ENCODE data around the gene TSPOAP1. TPM values are rescaled to one million over a fixed set of nuclear protein-coding genes. Genes with fewer than 3 reads are reported as not detected.
"Not testable (repeated sequence)": the region's sequence is repeated elsewhere in the genome, so short reads cannot be mapped to it uniquely, and the experiment has no call there.

The TSPOAP1 gene
- polyA plus RNA-seq, 4 donors = 26.9 to 76.5 (median 43.0) TPM

DNA sequence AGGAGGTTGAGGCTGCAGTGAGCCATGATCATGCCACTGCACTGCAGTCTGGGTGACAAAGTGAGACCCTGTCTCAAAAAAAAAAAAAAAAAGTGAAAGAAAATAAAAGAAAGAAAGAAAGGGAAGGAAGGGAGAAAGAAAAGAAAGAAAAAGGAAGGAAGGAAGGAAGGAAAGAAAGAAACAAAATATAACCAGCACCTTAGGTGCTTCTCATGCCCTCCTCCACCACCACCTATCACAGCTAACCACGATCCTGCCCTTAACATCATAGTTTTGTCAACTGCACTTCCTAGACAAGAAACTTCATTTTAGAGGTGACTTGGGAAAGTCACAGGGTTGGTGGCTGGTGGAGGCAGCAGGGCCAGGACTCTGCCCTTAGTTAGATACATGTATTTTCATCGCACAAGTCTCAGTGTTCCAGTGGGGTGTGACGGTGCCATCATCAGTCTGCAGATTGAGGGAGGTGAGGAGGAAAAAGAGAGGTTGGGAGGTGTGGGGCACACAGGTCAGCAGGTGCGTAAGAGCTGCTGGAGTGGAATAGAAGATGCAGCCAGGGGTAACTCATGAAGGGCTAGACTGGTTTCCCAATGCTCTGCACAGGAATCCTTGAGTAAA, 13.4 kb upstream of the TSPOAP1 start:
- no peak for DNase-seq (ENCODE audit: low read depth in 4 of 4, low spot score in 3 of 4)

DNA sequence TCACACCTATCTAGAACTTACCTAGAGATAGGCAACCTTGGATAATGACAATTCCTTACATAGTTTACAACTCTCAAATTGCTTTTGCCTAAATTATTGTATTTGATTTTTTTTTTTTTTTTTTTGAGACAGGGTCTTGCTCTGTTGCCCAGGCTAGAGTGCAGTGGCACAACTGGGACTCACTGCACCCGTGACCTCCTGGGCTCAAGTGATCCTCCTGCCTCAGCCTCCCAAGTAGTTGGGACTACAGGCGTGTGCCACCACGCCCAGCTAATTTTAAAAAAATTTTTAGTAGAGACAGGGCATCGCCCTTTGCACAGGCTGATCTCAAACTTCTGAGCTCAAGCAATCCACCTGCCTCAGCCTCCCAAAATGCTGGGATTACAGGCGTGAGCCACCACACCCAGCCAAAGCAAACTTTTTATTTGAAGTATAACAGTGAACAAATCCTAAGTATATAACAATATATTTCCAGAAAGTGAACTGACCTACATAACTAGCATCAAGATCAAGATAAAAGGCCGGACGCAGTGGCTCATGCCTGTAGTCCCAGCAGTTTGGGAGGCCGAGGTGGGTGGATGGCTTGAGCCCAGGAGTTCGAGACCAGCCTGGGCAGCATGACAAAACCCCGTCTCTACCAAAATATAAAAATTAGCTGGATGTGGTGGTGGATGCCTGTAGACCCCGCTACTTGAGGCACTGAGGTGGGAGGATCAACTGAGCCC, 12.7 kb upstream of the TSPOAP1 start:
- DNase-seq (ENCODE audit: low read depth in 4 of 4, low spot score in 3 of 4) = not testable (repeated sequence)

DNA sequence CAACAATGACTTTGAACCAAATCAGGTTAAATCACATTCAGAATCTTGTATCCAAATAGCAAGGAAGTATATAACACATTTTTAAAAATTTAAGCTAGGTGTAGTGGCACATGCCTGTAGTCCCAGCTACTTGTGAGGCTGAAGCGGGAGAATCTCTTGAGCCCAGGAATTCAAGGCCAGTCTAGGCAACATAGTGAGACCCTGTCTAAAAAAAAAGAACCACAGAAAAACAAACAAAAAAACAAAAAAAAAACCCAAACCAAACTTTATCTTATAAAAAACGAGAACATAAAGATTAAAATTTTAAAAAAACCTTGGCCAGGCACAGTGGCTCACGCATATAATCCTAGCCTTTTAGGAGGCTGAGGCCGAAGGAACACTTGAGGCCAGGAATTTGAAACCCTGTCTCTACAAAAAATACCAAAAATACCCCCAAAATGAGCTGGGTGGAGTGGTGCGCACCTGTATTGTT, 11.8 kb upstream of the TSPOAP1 start:
- DNase-seq (ENCODE audit: low read depth in 4 of 4, low spot score in 3 of 4) = no peak

DNA sequence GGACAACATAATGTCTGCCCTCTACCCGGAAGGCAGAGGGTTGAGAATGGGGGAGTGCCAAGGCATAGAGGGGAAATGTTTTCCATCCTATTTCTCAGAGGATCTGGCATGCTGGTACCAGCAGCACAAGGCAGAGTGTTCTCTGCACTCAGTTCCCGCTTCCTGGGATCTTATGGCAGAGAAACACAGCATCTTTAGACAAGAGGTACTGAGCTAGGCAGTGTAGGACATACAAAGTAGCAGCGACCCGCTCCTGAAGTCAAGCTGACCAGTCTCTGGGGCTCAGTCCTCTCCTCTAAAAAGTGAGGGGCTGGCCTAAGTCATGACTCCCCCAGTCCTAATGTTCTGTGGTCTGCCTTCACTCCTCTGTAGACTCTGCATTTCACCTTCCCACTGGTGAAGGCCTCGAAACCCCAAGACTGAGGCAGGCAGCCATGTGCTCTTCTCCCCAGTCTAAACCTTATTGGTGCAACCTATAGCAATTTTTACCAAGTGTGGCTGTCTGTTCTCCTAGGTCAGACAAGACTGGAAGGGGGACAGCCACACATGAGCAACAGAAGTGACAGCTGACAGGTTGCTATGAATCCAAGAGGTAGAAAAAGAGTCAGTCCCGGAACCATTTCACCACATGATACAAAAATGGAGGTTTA, 11.3 kb upstream of the TSPOAP1 start:
- DNase-seq (ENCODE audit: low read depth in 4 of 4, low spot score in 3 of 4) = no peak

DNA sequence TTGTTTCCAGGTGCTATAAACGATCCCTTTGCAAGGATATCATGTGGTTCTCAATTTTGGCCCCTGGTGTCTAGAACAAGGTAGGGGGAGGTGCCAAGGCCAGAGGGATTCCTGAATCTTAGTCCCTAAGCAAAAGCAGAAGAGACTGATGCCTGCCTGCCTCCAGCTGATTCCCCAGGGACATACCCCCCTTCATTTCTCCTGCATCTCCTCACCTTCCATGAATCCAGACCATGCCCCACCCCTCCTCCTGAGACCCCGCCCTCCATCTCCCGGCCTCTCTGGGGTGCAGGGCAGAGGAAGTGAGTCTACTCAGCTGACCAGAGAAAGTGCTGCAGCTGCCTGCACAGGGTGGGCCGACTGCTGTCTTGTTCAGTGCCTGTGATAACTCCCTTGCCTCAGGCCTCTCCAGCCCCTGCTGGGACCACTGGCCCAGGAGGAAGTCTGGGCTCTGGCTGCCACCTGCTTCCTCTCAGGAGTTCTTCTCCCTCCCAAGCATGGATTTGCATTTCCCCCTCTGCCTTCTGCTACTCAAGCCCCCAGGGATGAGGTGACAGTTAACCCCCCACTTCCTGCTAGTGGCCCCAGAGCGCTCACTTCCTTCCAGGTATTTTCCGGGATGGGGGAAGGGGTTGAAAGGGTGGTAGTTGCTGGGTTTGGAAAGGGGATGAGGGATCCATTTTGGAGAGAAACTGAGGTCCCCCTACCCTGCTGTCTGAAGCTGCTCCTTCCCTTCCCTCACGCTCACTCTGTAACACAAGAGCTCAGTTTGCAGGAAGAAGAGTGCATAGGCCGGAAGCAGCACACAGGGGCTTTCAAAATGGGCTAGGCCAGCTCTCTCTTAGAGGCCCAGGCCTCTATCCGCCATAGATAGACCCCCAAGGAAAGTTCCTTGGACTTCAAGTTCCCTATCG, 10.5 kb upstream of the TSPOAP1 start:
- DNase-seq (ENCODE audit: low read depth in 4 of 4, low spot score in 3 of 4) = no peak

DNA sequence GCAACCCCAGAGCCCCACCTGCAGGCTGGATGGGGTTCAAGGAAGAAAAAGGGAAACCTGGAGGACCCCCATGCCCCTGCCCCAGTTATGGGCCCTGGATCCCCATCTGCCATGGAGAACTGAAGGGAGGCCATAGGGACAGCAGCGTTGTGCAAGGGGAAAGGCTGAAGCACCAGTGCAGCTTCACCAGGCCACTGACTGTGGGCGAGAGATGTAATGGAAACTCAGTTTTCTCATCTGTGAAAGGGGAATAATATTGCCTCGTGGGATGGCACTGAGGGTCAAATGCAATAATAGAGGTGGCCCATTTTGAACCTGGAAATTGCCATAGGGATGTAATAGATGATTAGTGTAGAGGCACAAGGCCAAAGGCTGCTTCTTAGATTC, 9.9 kb upstream of the TSPOAP1 start:
- DNase-seq (ENCODE audit: low read depth in 4 of 4, low spot score in 3 of 4) = no peak

DNA sequence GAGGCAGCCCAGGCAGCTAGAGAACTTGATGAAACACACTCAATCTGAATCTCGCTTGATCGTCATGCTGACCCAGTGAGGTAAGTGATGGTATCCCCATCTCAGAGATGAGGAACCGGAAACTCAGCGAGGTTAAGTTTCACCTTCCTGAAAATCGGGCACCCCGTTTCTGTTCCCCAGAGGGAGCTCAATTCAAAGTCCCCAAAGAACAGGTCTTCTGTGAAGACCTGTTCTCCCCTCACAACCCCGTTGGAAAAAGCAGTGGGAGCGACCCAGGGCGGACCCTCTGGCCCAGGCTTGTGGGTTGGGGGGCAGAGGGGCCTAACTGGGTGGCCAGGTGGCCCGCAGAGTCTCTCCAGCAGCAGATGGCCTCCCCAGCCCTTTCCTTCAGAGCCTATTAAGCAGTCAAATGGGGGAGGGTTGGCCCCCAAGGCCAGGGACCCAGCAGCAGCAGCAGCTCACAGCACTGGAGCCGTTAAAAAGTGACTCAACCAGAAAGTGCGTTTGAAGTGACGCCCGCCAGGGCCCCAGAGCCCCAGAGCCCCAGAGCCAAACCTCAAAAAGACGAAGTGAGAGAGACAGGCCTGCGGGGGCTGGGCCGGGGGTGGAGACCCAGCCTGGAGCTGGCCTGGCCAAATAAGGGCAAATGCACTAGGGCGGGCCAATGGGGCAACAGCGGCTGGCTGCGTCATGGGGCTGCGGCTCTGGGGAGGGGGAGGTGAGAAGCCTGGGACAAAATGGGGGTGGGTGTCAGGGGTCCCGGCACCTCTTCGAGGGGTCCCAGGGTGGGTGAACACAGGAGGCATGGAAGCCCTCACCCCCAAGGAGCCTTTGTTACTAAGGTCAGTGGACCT, 9.2 kb upstream of the TSPOAP1 start:
- no peak for DNase-seq (ENCODE audit: low read depth in 4 of 4, low spot score in 3 of 4)

DNA sequence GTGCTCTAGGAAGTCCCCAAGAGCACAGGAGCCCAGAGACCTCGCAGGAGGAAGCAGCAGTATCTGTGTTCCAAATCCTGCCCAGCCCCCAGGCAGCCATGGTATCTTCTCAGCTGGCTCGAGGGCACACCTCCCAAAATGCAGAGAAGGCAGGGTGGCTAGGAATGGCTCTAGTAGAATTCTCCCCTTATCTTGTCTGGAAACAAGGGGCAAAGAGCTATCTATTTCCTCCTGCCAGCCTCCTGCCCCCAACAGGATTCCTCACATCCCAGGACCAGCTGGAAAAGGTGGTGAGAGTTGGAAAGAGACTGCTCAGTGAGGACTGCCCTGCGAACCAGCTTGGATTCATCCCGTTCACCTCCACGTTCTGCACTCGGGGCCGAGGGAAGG, 8.6 kb upstream of the TSPOAP1 start:
- DNase-seq (ENCODE audit: low read depth in 4 of 4, low spot score in 3 of 4) = no peak

DNA sequence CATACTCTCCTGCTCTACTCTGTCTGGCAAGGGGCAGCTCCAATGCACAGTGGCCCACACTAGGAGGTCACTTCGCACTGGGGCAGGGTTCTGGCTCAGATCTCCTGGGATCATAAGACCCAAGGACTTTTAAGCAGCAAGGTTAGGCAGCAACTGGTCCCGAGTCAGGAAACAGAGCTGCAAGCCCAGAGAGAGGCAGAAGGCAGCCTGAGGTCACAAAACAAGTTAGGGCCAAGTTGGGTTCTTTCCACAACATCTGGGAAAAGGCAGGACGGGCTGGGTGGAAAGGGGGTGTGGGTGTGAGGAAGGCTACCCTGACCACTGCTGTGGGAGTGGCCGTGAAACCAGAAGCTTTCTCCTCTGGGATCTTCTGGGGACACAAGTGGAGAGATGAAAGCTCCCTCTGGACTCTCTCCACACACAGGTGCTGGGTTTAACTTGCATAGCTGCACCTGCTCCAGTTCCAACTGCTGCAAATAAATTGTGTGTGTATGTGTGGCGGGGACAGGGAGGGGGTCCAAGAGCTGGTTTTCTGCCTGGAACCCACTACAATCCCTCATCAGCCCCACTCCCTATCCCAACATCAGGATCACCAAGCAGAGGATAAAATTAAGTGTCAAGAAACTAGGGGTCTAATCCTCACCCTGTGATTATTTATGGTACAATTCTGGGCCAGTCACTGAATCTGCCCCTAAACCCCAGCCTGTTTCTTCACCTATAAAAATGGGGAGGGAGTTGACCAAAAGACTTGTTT, 8.0 kb upstream of the TSPOAP1 start:
- DNase-seq (ENCODE audit: low read depth in 4 of 4, low spot score in 3 of 4) = no peak

DNA sequence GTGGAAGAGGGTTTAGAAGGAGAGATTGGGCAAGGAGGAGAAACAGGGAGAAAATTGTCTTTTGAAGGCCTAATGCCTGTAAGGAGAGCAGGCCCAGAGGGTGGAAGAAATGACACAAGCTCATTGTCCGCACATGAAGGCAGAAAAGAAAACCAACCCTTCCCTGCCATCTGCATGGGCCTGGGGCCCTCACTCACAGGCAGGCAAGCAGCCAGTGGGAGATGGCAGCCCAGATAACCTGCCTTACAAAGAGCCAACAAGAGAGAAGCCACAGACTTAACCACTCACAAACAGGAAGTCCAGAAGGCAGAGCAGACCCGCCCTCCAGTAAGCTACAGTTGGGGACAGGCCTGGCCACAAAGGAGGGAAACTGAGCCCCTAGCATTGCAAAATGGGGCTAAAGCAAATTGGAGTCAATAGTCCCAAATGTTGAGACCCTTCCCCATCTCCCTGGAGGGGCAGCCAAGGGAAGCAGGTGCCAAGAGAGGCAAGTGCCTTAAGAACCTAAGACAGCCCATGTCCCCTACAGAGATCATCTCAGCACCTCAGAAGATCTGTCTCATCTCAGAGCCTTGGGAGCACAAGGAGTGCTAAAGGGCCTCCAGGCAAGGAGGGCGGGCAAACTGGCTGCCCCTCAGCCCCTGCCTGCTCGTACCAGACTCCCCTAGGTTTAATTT, 7.3 kb upstream of the TSPOAP1 start:
- DNase-seq (ENCODE audit: low read depth in 4 of 4, low spot score in 3 of 4) = no peak

DNA sequence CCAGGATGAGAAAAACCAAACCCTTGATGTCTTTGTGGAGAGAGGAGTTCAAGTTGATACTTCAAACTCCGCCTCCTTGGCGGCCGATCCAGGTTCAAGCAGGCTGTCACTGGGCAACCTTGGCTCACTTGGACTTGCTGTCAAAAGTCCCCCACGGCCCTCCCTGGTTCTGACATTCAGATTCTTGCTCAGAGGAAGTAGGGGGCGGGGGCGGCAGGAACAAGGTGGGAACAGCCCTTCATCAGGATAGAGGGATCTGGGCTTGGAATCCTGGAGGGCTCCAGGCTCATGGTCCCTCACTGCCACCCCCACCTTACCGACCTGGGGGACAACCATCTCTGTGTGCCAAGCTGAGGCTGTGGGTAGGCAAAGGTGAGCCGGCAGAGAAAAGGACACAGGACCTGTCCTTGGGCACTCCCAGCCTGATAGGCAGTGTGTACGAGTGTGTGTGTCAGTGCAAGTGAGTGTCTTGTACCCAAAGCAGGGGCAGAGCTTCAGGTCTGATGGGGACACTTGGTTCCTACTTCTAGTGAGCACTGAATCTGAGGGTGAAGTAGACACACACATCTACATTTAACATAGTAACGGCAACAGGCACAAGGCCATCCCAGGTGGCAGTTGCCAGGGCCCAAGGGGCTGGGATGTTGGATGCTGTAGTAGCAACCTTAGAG, 6.6 kb upstream of the TSPOAP1 start:
- no peak for DNase-seq (ENCODE audit: low read depth in 4 of 4, low spot score in 3 of 4)

DNA sequence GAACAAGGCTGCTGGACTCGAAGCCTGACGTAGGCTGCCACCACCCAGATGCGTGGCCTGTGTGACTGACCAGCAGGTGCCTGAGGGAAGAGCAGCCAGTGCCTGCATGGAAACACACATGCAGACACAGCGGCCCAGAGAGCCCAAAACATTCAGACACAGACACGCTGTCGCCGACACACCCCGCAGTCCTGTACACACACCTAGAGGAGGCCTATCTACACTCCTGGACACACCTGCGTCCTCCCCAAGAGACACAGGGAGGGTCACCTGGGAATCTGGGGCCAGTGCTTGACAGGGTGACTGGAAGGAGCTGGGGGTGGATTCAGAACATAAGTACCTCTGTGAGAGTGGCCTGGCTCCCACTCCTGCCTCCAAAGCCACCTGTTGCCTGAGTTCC, 6.1 kb upstream of the TSPOAP1 start:
- no peak for DNase-seq (ENCODE audit: low read depth in 4 of 4, low spot score in 3 of 4)

DNA sequence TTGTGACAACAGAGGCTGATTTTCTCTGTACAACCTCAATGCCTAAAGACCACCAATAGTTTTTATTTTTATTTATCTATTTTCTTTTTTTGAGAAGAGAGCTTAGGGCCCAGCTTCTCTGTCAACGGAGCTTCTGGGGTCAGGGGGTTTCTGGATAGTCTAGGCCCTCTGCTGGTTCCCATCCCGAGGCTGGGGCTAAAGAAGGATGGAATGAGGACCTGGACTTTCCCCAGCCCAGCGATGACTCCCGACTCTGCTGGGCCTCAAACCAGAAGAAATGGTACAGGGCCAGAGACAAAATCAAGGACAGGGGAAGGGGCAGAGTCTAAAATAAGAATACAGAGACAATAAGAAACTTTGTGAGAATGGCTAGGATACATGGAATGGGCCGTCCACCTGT, 5.7 kb upstream of the TSPOAP1 start:
- no peak for DNase-seq (ENCODE audit: low read depth in 4 of 4, low spot score in 3 of 4)

DNA sequence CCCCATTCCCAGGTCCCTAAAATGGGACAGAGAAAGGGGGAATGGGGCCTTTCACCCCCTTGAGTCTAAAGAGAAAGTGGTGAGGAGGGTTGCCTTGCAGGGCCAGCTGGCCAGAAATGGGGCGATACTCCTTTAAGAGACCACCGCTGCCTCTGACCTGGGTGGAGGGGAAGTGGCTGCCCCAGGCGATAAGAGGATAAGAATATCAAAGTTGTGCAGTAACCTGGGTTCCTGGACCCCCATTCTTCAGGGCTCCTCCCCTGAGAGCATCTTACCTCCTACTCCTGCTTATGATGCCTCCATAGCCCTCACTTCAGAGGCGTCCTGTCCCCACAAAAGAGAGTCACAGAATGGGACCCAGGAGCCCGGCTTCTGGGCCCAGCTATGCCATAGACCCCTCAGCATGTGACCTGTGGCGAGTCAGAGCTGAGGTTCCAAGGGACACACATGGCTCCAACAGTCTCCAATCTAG, 5.2 kb upstream of the TSPOAP1 start:
- no peak for DNase-seq (ENCODE audit: low read depth in 4 of 4, low spot score in 3 of 4)

DNA sequence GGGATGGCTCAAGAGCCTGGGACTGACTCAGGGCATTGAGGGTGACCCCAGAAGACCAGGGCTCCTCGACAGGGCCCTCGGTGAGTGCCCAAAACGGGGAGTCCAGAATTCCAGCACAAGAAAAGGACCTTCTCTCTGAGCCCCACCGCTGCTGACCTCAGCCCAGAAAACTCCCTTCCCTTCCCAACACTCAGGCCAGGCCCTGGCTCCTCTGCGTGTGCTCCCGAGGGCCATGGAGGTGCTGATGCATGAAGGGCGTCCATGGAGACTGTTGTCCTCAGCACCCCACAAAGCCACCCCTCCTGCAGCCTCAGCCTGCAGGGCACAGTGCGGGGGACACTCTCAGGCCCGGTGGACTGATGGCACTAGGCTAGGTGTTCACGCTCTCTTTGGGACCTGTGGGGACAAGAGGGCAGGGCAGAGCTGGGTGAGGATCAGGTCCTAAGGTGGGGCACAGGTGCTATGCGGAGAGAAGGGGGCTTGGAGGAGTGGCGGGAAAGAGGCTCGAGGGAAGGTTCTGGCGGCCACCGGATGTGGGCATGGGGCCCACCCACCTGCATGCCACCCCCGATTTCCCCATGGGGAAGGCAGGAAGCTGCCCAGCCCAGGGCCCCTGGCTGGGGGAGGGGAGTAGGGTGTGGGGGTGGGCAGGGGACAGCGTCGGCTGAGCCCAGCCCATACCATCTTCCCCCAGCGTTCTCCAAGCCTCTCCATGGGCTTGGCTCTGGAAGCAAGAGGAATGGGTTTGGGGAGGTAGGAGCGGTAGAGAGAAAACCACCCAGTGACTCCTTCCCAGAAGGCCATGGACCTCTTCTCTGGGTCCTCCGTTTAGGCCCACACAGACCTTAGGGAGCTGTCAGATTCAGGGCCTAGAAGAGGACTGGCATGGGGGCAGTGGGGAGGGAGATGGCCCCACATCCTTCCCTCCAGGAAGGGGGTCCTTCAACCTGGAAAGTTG, 4.5 kb upstream of the TSPOAP1 start:
- DNase-seq (ENCODE audit: low read depth in 4 of 4, low spot score in 3 of 4) = no peak

DNA sequence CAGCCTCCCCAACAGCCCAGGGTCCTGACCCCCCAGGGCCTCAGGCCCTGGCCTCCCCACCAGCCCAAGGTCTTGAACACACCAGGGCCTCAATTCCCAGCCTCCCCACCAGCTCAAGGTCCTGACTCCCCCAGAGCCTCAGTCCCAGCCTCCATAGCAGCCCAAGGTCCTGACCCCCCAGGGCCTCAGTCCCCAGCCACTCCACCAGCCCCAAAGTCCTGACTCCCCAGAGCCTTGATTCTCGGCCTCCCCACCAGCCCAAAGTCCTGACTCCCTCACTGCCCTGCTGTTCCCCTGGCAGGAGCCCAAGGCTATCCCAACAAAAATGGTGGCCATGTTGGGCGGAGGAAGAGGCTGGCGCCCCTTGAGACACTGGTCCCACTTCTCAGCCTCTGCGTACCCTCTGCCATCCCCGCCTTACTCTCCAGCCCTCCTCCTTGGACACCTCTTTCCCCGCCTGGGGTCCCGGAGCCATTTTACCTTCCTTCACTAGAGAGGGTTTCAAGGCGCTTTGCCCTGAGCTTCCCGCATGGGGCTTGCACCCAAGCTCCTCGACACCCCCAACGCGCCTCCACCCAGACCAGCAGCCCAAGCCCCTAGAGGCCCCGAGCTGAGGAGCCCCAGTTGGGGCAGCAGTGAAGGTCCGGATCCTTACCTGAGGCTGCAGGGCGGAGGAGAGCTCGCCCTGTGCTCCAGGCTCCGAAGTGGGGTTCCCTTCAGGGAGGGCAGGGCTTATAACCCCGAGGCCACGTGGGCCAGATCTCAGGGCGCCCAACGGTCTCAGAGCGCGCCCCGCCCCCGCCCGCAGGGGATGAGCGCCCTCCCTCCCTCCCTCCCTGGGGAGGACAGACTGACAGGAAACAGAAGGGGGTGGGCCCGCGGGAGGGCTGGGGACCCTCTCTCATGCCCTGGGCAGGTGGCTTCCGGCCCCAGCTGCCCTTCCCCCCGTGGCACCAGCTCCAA, 3.5 kb upstream of the TSPOAP1 start:
- no peak for DNase-seq (ENCODE audit: low read depth in 4 of 4, low spot score in 3 of 4)
